Gastroesophageal sphincter (tissue), 3 donors: ENCODE measurements around the gene NAP1L4.

Source experiments
- CTCF ChIP-seq, 4 experiments: fragments of 200-600 bp in 2 of 4; fragments of 450-650 bp in 2 of 4; sonication (generic) in 1 of 4; IDR thresholded peaks; one replicate each; pipeline ENCODE4 v1.5.1; 2017 to 2019; ENCODE audit warnings: antibody characterized with exemption in 4 of 4, mild to moderate bottlenecking in 2 of 4, moderate library complexity in 2 of 4
- EP300 ChIP-seq: sonication (generic); formaldehyde crosslinking; IDR thresholded peaks from one replicate; pipeline ENCODE4 v1.6.1; 2017; ENCODE audit warnings: antibody characterized with exemption, mild to moderate bottlenecking
- POLR2A ChIP-seq, 2 donors: fragments of 450-650 bp; IDR thresholded peaks; one replicate each; pipeline ENCODE4 v1.6.1; 2017; ENCODE audit warnings: antibody characterized with exemption in 2 of 2, mild to moderate bottlenecking in 2 of 2, moderate library complexity in 1 of 2
- POLR2AphosphoS5 ChIP-seq: sonication (generic); formaldehyde crosslinking; IDR thresholded peaks from one replicate; pipeline ENCODE4 v1.6.1; 2017; ENCODE audit warnings: antibody characterized with exemption

GRCh38 chr11:2934611-2935239 lies 57.4 kb downstream of the NAP1L4 start:
- TF ChIP-seq CTCF (IDR thresholded peaks at IDR 0.05) (no peak), POLR2A (IDR thresholded peaks at IDR 0.05) (no peak), EP300 (no peak), POLR2AphosphoS5 (no peak)
